GM19351 (cell line): ENCODE measurements around the gene MPO.

Experiments
- ATAC-seq: cut with Tn5 transposase; IDR thresholded peaks from one replicate; pipeline ENCODE4 v1.9.1; 2021; ENCODE audit warnings: mild to moderate bottlenecking, moderate library complexity; ENCODE audit not compliant: unreplicated experiment

The MPO gene

GRCh38 chr17:58280480-58281217 is at the start of gene MPO:
Gene MPO, minus strand, starts transcription at chr17:58280935. Its CDS starts 177 bp downstream, at chr17:58280758.
- no peak for ATAC-seq

- peak; percentile 14 for ATAC-seq
Observed at GRCh38 chr17:58329810-58330537, 49.2 kb upstream of the MPO start.

- ATAC-seq, result peak; percentile 43
Observed at GRCh38 chr17:58329035-58329809, 48.5 kb upstream of the MPO start.

- peak; percentile 2 for ATAC-seq
Observed at GRCh38 chr17:58328195-58329034, 47.7 kb upstream of the MPO start, which contains the start of gene TSPOAP1. Gene TSPOAP1, minus strand, starts transcription at chr17:58328795. Its CDS starts 875 bp downstream, at chr17:58327920.

GRCh38 chr17:58327363-58328194 is 46.8 kb upstream of the MPO start:
- no peak for ATAC-seq

GRCh38 chr17:58326609-58327362 is 46.1 kb upstream of the MPO start:
- ATAC-seq, result no peak

- no peak for ATAC-seq
Observed at GRCh38 chr17:58325976-58326468, 45.3 kb upstream of the MPO start.

GRCh38 chr17:58325289-58325726 is 44.6 kb upstream of the MPO start:
- ATAC-seq, result no peak

GRCh38 chr17:58324409-58325288 is 43.9 kb upstream of the MPO start:
- no peak for ATAC-seq

- ATAC-seq, result no peak
Observed at GRCh38 chr17:58324056-58324408, 43.3 kb upstream of the MPO start.

- no peak for ATAC-seq
Observed at GRCh38 chr17:58323366-58324055, 42.8 kb upstream of the MPO start.

GRCh38 chr17:58322581-58323185 is 41.9 kb upstream of the MPO start:
- no peak for ATAC-seq

GRCh38 chr17:58321571-58322525 is 41.1 kb upstream of the MPO start:
- no peak for ATAC-seq

- ATAC-seq, result no peak
Observed at GRCh38 chr17:58320570-58321323, 40.0 kb upstream of the MPO start.

- ATAC-seq, result no peak
Observed at GRCh38 chr17:58320163-58320558, 39.4 kb upstream of the MPO start.
